ENCODE results near the gene NAPEPLD.
"Not testable (repeated sequence)": the region's sequence is repeated elsewhere in the genome, so short reads cannot be mapped to it uniquely, and the experiment has no call there.

NAPEPLD gene

GRCh38 chr7:103077318-103077717 lies 71.6 kb downstream of the NAPEPLD start:
- DNase-seq (ENCODE audit: insufficient read length, low spot score) (no peak), FAIRE-seq (no peak)
- no peak for TF ChIP-seq POLR2A (IDR thresholded peaks at IDR 0.05; ENCODE audit: low read depth, low read length)

GRCh38 chr7:103076764-103077163 lies 72.1 kb downstream of the NAPEPLD start:
- FAIRE-seq (no peak), DNase-seq (ENCODE audit: insufficient read length, low spot score) (no peak)
- TF ChIP-seq POLR2A (IDR thresholded peaks at IDR 0.05; ENCODE audit: low read depth, low read length) = no peak

- TF ChIP-seq POLR2A (IDR thresholded peaks at IDR 0.05; ENCODE audit: low read depth, low read length) = no peak
- FAIRE-seq = no peak
- peak; percentile 24 for DNase-seq (ENCODE audit: insufficient read length, low spot score)
Measured at GRCh38 chr7:103075337-103075918, 73.5 kb downstream of the NAPEPLD start.

GRCh38 chr7:103074519-103075336 lies 74.2 kb downstream of the NAPEPLD start, which contains the start of the genes ARMC10 and FBXL13:
Gene ARMC10 (plus strand): TSS chr7:103075140. CDS start chr7:103075273, 133 bp downstream.
Gene FBXL13 (minus strand): TSS chr7:103074796.
- TF ChIP-seq POLR2A (IDR thresholded peaks at IDR 0.05; ENCODE audit: low read depth, low read length) = peak; percentile 80
- peak; percentile 80 for DNase-seq (ENCODE audit: insufficient read length, low spot score)
- FAIRE-seq = peak; percentile 11

- no peak for FAIRE-seq
- TF ChIP-seq POLR2A (IDR thresholded peaks at IDR 0.05; ENCODE audit: low read depth, low read length) = peak; percentile 53; the same call in 1 of the 2 replicates
- DNase-seq (ENCODE audit: insufficient read length, low spot score) = no peak
Measured at GRCh38 chr7:103073989-103074518, 74.8 kb downstream of the NAPEPLD start.

GRCh38 chr7:103071000-103071399 lies 77.9 kb downstream of the NAPEPLD start:
- no peak for FAIRE-seq
- TF ChIP-seq POLR2A (IDR thresholded peaks at IDR 0.05; ENCODE audit: low read depth, low read length) = no peak
- no peak for DNase-seq (ENCODE audit: insufficient read length, low spot score)

- TF ChIP-seq POLR2A (IDR thresholded peaks at IDR 0.05; ENCODE audit: low read depth, low read length) = no peak
Measured at GRCh38 chr7:103068414-103069403, 80.2 kb downstream of the NAPEPLD start.

GRCh38 chr7:103065667-103066066 lies 83.2 kb downstream of the NAPEPLD start:
- DNase-seq (ENCODE audit: insufficient read length, low spot score) (no peak), FAIRE-seq (no peak)
- TF ChIP-seq POLR2A (IDR thresholded peaks at IDR 0.05; ENCODE audit: low read depth, low read length) = no peak

More at GRCh38 chr7:103068414-103069403, 80.2 kb downstream of the NAPEPLD start:
- FAIRE-seq = no peak
- DNase-seq (ENCODE audit: insufficient read length, low spot score) = no peak

GRCh38 chr7:103063895-103064294 lies 85.0 kb downstream of the NAPEPLD start:
- no peak for TF ChIP-seq POLR2A (IDR thresholded peaks at IDR 0.05; ENCODE audit: low read depth, low read length)
- DNase-seq (ENCODE audit: insufficient read length, low spot score) (no peak), FAIRE-seq (no peak)

GRCh38 chr7:103059471-103059870 lies 89.4 kb downstream of the NAPEPLD start:
- no peak for DNase-seq (ENCODE audit: insufficient read length, low spot score)
- no peak for FAIRE-seq
- no peak for TF ChIP-seq POLR2A (IDR thresholded peaks at IDR 0.05; ENCODE audit: low read depth, low read length)

GRCh38 chr7:103058122-103058521 lies 90.8 kb downstream of the NAPEPLD start:
- FAIRE-seq = no peak
- TF ChIP-seq POLR2A (IDR thresholded peaks at IDR 0.05; ENCODE audit: low read depth, low read length) = no peak
- DNase-seq (ENCODE audit: insufficient read length, low spot score) = no peak

- DNase-seq (ENCODE audit: insufficient read length, low spot score); FAIRE-seq: not testable (repeated sequence)
Measured at GRCh38 chr7:103056006-103056405, 92.9 kb downstream of the NAPEPLD start.

- no peak for FAIRE-seq
- no peak for TF ChIP-seq POLR2A (IDR thresholded peaks at IDR 0.05; ENCODE audit: low read depth, low read length)
Measured at GRCh38 chr7:103051519-103051918, 97.4 kb downstream of the NAPEPLD start.

More at GRCh38 chr7:103051519-103051918, 97.4 kb downstream of the NAPEPLD start:
- no peak for DNase-seq (ENCODE audit: insufficient read length, low spot score)

Data from H54 (cell line).